DND-41 (cell line): ENCODE data around the gene XYLT1.

ENCODE experiments used
- ATAC-seq: fragments of 200-7000 bp; cut with Tn5 transposase; 3 replicates; pipeline ENCODE4 v1.9.1; 2021; ENCODE audit warnings: low read depth; ENCODE audit not compliant: insufficient read depth
- DNase-seq: peaks from one replicate; pipeline ENCODE4 v3.0.0-alpha.2; 2020
- H2AFZ ChIP-seq: 2 replicates; pipeline ENCODE4 v1.6.0; 2012; ENCODE audit warnings: low read depth, low read length
- H3K27ac ChIP-seq: 2 replicates; pipeline ENCODE4 v1.5.1; 2012; ENCODE audit warnings: low read length, inconsistent platforms
- H3K27me3 ChIP-seq: fragments of 200-600 bp; sonication (generic); 2 replicates; pipeline ENCODE4 v1.6.0; 2012; ENCODE audit warnings: low read length, mild to moderate bottlenecking, inconsistent platforms; ENCODE audit not compliant: insufficient read depth, poor library complexity
- H3K36me3 ChIP-seq: 2 replicates; pipeline ENCODE4 v1.5.1; 2012; ENCODE audit warnings: low read length, inconsistent platforms; ENCODE audit not compliant: insufficient read depth
- H3K4me1 ChIP-seq: 2 replicates; pipeline ENCODE4 v1.5.1; 2012; ENCODE audit warnings: mild to moderate bottlenecking, low read length; ENCODE audit not compliant: insufficient read depth
- H3K4me2 ChIP-seq: 2 replicates; pipeline ENCODE4 v1.6.0; 2012; ENCODE audit warnings: mild to moderate bottlenecking, moderate library complexity, low read length, inconsistent platforms; ENCODE audit not compliant: insufficient read depth
- H3K4me3 ChIP-seq, 2 experiments: fragments of 200-600 bp in 1 of 2; shearing (Covaris generic) in 1 of 2; 2 replicates each; pipeline ENCODE4 v1.5.1; 2012 to 2016; ENCODE audit warnings: inconsistent platforms in 2 of 2, low read length in 2 of 2, mild to moderate bottlenecking in 2 of 2, low read depth in 1 of 2, moderate library complexity in 1 of 2
- H3K79me2 ChIP-seq: 2 replicates; pipeline ENCODE4 v1.6.0; 2012; ENCODE audit warnings: low read length, inconsistent platforms; ENCODE audit not compliant: insufficient read depth
- H3K9ac ChIP-seq: 2 replicates; pipeline ENCODE4 v1.6.0; 2012; ENCODE audit warnings: low read depth, mild to moderate bottlenecking, inconsistent platforms, low read length, moderate library complexity
- H3K9me3 ChIP-seq: 2 replicates; pipeline ENCODE4 v1.5.1; 2012; ENCODE audit warnings: low read length, moderate library complexity, mild to moderate bottlenecking, inconsistent platforms; ENCODE audit not compliant: insufficient read depth, severe bottlenecking
- H4K20me1 ChIP-seq: 2 replicates; pipeline ENCODE4 v1.6.0; 2012; ENCODE audit warnings: low read length; ENCODE audit not compliant: insufficient read depth
- EZH2 ChIP-seq: IDR thresholded peaks from 3 replicates; pipeline ENCODE4 v1.6.1; 2012; ENCODE audit warnings: borderline replicate concordance, low read depth, mild to moderate bottlenecking, moderate library complexity, low read length, inconsistent platforms; ENCODE audit not compliant: severe bottlenecking
- TF ChIP-seq, protein P1 (sequence below): IDR thresholded peaks from 2 replicates; pipeline ENCODE4 v1.5.1; 2012; ENCODE audit warnings: borderline replicate concordance, low read length, moderate library complexity, mild to moderate bottlenecking; ENCODE audit not compliant: poor library complexity, severe bottlenecking; ENCODE audit errors: extremely low read depth

XYLT1 gene

DNA sequence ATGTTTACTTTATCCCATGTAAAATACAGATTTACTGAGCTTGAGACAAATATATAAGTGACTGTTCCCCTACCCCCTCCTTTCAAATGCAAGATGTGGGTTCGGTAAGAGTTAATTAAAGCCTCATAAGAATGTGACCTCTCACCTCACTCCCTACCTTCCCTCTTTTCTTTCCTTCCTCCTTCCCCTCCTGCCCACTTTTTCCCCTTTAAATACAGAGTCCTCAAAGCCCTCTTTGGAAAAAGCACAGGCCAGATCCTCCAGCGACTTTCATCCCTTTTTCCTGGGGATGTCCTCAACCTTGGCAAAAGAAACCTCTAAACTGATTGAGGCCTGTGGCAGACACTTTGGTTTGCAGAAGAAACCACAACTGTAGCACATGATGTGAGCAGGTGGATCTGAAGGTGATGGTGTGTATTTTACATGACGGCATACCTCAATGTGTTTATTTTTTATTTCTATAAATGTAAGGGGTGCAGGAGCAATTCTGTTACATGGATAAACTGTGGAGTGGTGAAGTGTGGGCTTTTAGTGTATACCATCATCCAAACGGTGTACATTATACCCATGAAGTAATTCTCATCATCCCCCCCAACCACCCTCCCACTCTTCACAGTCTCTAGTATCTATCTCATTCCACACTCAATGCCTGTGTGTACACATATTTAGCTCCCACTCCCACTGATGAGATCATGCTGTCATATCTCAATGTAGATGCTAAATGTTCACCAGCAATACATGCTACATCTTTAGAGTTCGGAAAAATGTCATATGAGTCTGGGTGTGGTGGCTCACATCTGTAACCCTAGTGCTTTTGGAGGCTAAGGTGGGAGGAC, 77.7 kb downstream of the XYLT1 start:
- Histone ChIP-seq H3K4me3 (no peak overlapping the region), H3K9me3 (no peaks in the 10 kb centered on the region), H3K27ac (no peak overlapping the region), H3K4me1 (no peaks in the 10 kb centered on the region), H3K4me2 (no peak overlapping the region), H4K20me1 (no peaks in the 10 kb centered on the region), H3K79me2 (no peaks in the 10 kb centered on the region), H3K36me3 (no peaks in the 10 kb centered on the region), H3K9ac (no peak overlapping the region), H2AFZ (no peak overlapping the region), H3K27me3 (no peaks in the 10 kb centered on the region)
- DNase-seq, result no peak
- TF ChIP-seq, protein P1, sequence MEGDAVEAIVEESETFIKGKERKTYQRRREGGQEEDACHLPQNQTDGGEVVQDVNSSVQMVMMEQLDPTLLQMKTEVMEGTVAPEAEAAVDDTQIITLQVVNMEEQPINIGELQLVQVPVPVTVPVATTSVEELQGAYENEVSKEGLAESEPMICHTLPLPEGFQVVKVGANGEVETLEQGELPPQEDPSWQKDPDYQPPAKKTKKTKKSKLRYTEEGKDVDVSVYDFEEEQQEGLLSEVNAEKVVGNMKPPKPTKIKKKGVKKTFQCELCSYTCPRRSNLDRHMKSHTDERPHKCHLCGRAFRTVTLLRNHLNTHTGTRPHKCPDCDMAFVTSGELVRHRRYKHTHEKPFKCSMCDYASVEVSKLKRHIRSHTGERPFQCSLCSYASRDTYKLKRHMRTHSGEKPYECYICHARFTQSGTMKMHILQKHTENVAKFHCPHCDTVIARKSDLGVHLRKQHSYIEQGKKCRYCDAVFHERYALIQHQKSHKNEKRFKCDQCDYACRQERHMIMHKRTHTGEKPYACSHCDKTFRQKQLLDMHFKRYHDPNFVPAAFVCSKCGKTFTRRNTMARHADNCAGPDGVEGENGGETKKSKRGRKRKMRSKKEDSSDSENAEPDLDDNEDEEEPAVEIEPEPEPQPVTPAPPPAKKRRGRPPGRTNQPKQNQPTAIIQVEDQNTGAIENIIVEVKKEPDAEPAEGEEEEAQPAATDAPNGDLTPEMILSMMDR, result no peak
- TF ChIP-seq EZH2, result no peak
- ATAC-seq, result no peak

DNA sequence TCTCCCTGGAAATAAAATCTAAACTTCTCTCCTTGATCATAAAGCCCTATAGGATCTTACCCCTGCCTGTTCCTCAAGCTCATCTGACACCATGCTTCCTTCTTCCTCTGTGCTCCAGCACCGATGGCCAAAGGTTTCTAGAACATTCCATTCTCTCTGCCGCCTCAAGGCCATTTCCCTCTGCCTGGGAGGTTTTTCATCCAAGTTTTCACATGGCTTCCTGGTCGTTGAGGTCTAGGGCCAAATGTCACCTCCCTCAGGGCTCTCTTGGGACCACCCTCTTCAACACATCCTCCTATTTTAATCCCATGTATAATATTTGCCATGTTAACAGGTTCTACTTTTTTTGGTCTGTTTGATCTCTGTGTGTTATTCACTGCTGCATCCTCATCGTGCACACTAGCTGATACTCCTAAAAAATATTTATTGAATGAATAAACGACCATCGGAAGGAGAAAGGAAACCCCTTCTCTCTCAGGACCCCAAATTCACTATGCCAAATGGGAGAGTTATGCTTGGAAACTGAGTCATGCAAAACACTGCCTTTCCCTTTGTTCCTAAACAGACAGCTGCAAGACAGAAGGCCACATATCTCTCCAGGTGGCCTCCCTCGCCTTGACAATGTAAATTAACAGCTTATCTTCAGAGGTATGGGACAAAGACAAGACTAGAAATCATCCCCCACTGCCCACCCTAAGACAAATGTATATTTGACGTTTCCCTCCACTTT, 78.5 kb downstream of the XYLT1 start:
- Histone ChIP-seq H3K4me2 (no peak overlapping the region), H3K4me1 (no peaks in the 10 kb centered on the region), H3K9me3 (no peaks in the 10 kb centered on the region), H3K27me3 (no peaks in the 10 kb centered on the region), H3K36me3 (no peaks in the 10 kb centered on the region), H3K9ac (no peak overlapping the region), H3K4me3 (no peak overlapping the region), H4K20me1 (no peaks in the 10 kb centered on the region), H3K79me2 (no peaks in the 10 kb centered on the region), H2AFZ (no peak overlapping the region), H3K27ac (no peak overlapping the region)
- no peak for TF ChIP-seq EZH2
- TF ChIP-seq, protein P1, result no peak
- ATAC-seq (no peak), DNase-seq (no peak)

DNA sequence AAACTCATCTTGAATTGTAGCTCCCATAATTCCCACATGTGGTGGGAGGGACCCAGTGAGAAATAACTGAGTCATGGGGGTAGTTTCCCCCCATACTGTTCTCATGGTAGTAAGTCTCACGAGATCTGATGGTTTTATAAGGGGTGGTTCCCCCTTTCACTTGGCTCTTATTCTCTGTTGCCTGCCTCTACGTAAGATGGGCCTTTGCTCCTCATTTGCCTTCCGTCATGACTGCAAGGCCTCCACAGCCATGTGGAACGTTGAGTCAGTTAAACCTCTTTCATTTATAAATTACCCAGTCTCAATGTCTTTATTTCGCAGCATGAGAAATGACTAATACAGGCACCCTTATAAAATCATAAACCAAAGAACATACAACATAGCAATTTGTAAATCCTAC, 79.0 kb downstream of the XYLT1 start:
- H3K4me1 ChIP-seq, result no peaks in the 10 kb centered on the region
- no peaks in the 10 kb centered on the region for H3K27me3 ChIP-seq
- no peaks in the 10 kb centered on the region for H3K9me3 ChIP-seq
- no peak overlapping the region for H2AFZ ChIP-seq
- ATAC-seq (no peak), DNase-seq (no peak)
- H3K9ac ChIP-seq, result no peak overlapping the region
- H3K36me3 ChIP-seq, result no peaks in the 10 kb centered on the region
- H3K27ac ChIP-seq, result no peak overlapping the region
- no peak overlapping the region for H3K4me3 ChIP-seq
- H3K79me2 ChIP-seq, result no peaks in the 10 kb centered on the region
- TF ChIP-seq EZH2, result no peak
- TF ChIP-seq, protein P1, result no peak
- no peak overlapping the region for H3K4me2 ChIP-seq
- no peaks in the 10 kb centered on the region for H4K20me1 ChIP-seq
